ENCODE data around the gene TAF15.

DNA sequence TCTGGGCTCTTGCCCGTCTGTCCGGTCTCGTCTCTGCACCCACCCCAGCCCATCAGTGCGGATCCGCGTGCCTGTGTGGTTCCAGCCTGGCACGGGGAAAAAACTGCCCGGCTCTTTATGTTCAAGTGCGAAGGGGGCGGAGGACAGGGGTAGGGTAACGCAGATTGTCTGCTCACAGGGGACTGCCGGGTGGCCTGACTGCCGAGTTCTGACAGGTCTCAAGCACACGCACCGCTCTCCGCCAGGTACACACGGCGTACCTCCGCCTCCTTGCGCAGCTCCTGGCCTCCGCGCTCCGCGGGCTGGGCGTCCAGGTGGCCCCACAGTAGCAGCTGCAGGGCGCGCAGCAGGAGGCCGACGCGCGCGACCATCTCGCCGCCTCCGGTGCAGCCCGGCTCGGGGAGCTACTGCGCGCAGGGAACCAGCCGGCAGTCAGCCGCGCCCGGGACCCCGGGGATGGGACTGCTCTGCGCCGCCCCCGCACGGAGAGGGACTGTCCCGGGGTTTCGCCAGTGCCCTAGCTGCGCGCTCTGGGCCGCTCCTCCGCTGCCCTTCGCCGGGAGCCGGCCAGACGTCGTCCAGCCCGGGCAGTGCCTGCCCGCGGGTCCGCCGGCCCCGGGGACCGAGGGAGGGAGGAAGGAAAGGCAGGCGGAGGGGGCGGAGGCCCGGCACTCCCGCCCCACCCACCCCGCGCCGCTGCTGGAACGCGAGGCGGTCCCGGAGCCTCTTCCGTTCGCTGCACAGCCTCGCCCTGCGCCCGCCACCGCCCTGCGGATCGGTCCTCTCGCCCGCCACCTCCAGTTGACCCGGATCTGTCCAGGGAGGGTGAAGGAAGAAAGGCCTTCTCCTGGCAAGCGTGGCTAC, 14.0 kb upstream of the TAF15 start, which contains the start of gene MMP28:
- TF ChIP-seq, protein P1, sequence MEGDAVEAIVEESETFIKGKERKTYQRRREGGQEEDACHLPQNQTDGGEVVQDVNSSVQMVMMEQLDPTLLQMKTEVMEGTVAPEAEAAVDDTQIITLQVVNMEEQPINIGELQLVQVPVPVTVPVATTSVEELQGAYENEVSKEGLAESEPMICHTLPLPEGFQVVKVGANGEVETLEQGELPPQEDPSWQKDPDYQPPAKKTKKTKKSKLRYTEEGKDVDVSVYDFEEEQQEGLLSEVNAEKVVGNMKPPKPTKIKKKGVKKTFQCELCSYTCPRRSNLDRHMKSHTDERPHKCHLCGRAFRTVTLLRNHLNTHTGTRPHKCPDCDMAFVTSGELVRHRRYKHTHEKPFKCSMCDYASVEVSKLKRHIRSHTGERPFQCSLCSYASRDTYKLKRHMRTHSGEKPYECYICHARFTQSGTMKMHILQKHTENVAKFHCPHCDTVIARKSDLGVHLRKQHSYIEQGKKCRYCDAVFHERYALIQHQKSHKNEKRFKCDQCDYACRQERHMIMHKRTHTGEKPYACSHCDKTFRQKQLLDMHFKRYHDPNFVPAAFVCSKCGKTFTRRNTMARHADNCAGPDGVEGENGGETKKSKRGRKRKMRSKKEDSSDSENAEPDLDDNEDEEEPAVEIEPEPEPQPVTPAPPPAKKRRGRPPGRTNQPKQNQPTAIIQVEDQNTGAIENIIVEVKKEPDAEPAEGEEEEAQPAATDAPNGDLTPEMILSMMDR (IDR thresholded peaks at IDR 0.05) = peak in 1 of 4 experiments; percentile 1
- TF ChIP-seq POLR2A (IDR thresholded peaks at IDR 0.05) = peak; percentile 46

Measured in prostate gland (tissue), 2 donors.